Measurements from ENCODE around the gene AQP11. TPM values are rescaled to one million over a fixed set of nuclear protein-coding genes. Genes with fewer than 3 reads are reported as not detected.

AQP11 gene
- total RNA-seq, 2 donors from 2014 or later: 6.9 to 16.6 TPM

GRCh38 chr11:77658213-77659013 is 68.7 kb downstream of the AQP11 start:
- intact Hi-C loops (cut with DNase I): no loop called here
- Histone ChIP-seq H3K36me3 (no peaks in the 10 kb centered on the region), H3K9me3 (no peaks in the 10 kb centered on the region), H3K4me3 (no peak overlapping the region), H3K27me3 (replicated peaks; ENCODE audit: insufficient read depth) (no peaks in the 10 kb centered on the region), H3K4me1 (replicated peaks) (no peaks in the 10 kb centered on the region), H3K27ac (no peak overlapping the region)
- TF ChIP-seq POLR2AphosphoS5 (IDR thresholded peaks at IDR 0.05): no peak
- no peak for TF ChIP-seq POLR2A (IDR thresholded peaks at IDR 0.05)
- TF ChIP-seq, protein P1, sequence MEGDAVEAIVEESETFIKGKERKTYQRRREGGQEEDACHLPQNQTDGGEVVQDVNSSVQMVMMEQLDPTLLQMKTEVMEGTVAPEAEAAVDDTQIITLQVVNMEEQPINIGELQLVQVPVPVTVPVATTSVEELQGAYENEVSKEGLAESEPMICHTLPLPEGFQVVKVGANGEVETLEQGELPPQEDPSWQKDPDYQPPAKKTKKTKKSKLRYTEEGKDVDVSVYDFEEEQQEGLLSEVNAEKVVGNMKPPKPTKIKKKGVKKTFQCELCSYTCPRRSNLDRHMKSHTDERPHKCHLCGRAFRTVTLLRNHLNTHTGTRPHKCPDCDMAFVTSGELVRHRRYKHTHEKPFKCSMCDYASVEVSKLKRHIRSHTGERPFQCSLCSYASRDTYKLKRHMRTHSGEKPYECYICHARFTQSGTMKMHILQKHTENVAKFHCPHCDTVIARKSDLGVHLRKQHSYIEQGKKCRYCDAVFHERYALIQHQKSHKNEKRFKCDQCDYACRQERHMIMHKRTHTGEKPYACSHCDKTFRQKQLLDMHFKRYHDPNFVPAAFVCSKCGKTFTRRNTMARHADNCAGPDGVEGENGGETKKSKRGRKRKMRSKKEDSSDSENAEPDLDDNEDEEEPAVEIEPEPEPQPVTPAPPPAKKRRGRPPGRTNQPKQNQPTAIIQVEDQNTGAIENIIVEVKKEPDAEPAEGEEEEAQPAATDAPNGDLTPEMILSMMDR (IDR thresholded peaks at IDR 0.05): no peak
- DNase-seq (ENCODE audit: low spot score): no peak
- 77% methylated on average over 4 of the region's 4 CpGs for WGBS

Small RNA genes within 50 kb of the gene (small RNA-seq; reads per million reads assigned to genes)
- gene RNU7-59P: 0 reads per million in 2 donors

Other genes starting within 250 kb of the AQP11 start
- 10 to 100 TPM; 39.6 to 61.7 TPM for gene PAK1, start 115.9 kb upstream of the AQP11 start, total RNA-seq
- gene CLNS1A, start 47.8 kb downstream of the AQP11 start, total RNA-seq: 10 to 100 TPM; 37.8 to 99.0 TPM
- gene RSF1, start 230.8 kb downstream of the AQP11 start, total RNA-seq: 10 to 100 TPM; 25.5 to 46.2 TPM
- 10 to 100 TPM; 27.0 to 27.5 TPM for gene AAMDC, start 231.2 kb downstream of the AQP11 start, total RNA-seq